ENCODE data around the gene AK4.
A peak's percentile ranks its signal among the peaks of the same experiment; 100 is the strongest.

AK4 gene

GRCh38 chr1:65178235-65178634 lies 30.2 kb downstream of the AK4 start:
- no peak for DNase-seq

- DNase-seq, result no peak
Measured at GRCh38 chr1:65179148-65179547, 31.1 kb downstream of the AK4 start.

- DNase-seq, result no peak
Measured at GRCh38 chr1:65180977-65181376, 33.0 kb downstream of the AK4 start.

GRCh38 chr1:65182658-65183268 lies 34.8 kb downstream of the AK4 start:
- no peak for DNase-seq

- DNase-seq, result no peak
Measured at GRCh38 chr1:65189576-65190115, 41.6 kb downstream of the AK4 start.

GRCh38 chr1:65190229-65190628 lies 42.2 kb downstream of the AK4 start:
- no peak for DNase-seq

GRCh38 chr1:65193129-65193695 lies 45.2 kb downstream of the AK4 start:
- no peak for DNase-seq

GRCh38 chr1:65195495-65196417 lies 47.8 kb downstream of the AK4 start:
- no peak for DNase-seq

GRCh38 chr1:65196926-65197325 lies 48.9 kb downstream of the AK4 start:
- no peak for DNase-seq

GRCh38 chr1:65197636-65198035 lies 49.6 kb downstream of the AK4 start:
- no peak for DNase-seq

GRCh38 chr1:65198096-65198495 lies 50.1 kb downstream of the AK4 start:
- no peak for DNase-seq

GRCh38 chr1:65200411-65200810 lies 52.4 kb downstream of the AK4 start:
- no peak for DNase-seq

- DNase-seq, result no peak
Measured at GRCh38 chr1:65206836-65207235, 58.8 kb downstream of the AK4 start.

GRCh38 chr1:65207317-65207716 lies 59.3 kb downstream of the AK4 start:
- DNase-seq, result no peak

- no peak for DNase-seq
Measured at GRCh38 chr1:65208563-65208973, 60.6 kb downstream of the AK4 start.

- DNase-seq, result peak; percentile 25
Measured at GRCh38 chr1:65209005-65209885, 61.2 kb downstream of the AK4 start.

- DNase-seq, result no peak
Measured at GRCh38 chr1:65210325-65210724, 62.3 kb downstream of the AK4 start.

GRCh38 chr1:65211331-65211730 lies 63.3 kb downstream of the AK4 start:
- no peak for DNase-seq

GRCh38 chr1:65213271-65214023 lies 65.4 kb downstream of the AK4 start:
- no peak for DNase-seq

GRCh38 chr1:65214340-65215027 lies 66.5 kb downstream of the AK4 start:
- DNase-seq, result no peak

GRCh38 chr1:65216989-65217388 lies 69.0 kb downstream of the AK4 start:
- no peak for DNase-seq
